ENCODE data around the gene AGTPBP1.

AGTPBP1 gene

DNA sequence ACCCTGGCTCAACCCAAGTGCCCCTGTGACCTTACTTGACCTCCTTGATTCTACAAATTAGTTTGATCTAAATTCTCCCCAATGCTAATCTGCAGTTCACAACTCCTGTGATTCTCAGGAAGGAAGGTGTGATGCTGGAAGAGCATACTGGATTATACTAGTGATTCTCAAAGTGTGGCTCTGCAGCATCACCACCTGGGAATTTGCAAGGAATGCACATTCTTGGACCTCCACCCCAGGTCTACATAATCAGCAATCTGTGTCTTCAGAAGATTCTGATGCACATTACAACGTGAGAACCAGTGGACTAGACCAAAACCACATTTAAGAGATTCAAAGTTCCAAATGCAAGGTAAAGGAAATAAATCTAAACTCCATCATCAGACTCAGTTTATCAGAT is 198.6 kb downstream of the AGTPBP1 start:
- DNase-seq (ENCODE audit: low read depth, low spot score), result peak; percentile 34

DNA sequence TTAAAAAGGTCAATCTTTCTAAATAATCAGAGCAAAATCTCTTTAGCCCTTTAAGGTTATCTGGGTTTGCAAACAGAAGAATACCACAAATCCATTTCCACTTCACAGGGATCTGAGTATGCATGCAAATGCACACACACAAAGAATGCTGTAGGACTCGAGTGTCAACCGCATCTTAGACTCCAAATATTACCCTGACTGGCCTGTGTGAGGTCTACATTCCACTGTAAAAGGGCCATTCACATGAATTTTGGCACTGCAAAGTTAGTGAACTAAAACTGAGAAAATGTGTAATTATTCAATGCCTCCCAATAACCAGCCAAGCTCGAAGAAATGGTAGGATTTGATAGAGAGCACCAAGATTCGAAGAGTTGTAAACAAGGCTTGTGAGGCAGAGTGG is 199.9 kb downstream of the AGTPBP1 start:
- DNase-seq (ENCODE audit: low read depth, low spot score), result no peak

DNA sequence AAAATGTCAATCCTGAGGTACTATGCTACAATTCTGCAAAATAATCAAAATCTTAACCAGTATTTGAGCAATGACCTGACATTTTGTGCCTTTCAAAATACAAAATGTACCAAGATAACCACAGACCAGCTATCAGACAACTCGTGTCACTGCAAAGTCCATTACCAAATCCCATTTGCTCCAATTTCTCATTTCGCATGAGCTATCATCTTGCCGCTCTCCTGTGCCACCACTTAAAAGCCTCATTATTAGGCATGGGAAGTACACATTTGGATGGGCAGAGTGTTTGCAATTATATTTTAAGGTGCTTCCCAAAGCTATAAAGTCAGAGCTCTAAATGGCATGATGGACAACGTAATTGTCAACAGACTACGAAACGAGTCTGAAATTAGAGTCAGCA is 205.2 kb downstream of the AGTPBP1 start:
- no peak for DNase-seq (ENCODE audit: low read depth, low spot score)

DNA sequence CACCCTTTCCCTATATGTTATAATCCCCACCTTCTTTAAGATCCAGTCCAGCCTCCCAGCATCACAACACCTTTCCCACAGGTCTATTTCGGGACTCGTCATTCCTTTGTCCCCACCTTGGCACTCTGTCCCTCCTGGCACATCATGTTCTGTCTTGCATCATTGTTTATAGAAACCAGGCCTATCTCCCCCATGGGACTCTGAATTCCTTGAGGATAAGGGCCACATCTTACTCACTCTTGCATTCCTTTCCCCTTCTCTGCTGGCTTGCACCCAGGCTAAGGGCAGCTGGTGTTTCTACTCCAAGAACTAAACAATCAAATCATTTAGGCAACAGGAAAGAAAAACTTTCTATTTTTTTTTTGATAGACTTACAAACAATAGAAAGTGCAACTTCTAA is 205.7 kb downstream of the AGTPBP1 start:
- DNase-seq (ENCODE audit: low read depth, low spot score), result no peak

DNA sequence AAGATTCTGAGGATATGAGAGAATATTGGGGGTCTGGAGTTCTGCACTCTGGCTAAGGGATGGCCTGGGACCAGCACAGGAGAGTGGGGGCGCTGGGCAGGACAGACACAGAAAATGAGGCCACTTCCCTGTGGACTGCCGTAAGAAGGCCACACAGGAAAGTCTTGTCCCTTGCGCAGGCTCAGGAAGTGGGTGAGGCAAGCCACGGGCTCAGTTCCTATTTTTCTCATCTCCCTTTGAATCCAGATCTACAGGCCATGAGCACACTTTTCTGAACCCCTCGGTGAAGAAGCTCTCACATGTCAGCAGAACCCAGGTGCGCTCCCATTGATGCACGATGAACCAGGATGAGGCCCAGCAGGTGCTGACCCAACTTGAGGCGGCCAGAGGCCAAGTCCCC is 207.4 kb downstream of the AGTPBP1 start:
- no peak for DNase-seq (ENCODE audit: low read depth, low spot score)

DNA sequence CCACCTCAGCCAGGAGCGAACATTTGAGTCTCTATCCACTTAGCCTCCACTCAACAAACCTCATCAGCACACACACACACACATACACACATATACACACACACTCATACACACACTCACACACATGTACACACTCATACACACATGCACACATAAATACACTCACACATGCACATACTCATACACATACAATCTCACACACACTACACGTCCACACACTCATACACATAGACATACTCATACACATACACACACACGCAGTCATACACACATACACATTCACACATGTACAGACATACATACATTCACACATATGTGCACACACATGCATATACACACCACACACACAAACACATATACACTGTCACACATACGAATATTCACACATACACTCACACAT is 208.2 kb downstream of the AGTPBP1 start:
- DNase-seq (ENCODE audit: low read depth, low spot score), result no peak

DNA sequence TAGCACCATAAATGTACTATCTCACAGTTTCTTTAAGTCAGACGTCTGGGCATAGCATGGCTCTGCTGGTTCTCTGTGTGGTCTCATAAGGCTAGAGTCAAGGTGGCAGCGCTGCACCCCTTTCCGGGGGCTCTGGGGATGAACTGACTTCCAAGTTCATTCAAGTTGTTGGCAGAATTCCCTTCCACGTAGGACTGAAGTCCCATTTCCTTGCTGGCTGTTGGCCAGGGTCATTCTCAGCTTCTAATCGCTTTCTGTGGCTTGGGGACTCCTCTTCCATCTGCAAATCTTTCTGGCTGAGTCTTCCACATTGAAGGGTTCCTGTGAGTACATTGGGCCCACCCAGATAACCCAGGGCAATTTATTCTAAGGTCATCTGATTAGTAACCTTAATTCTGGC is 211.0 kb downstream of the AGTPBP1 start:
- no peak for DNase-seq (ENCODE audit: low read depth, low spot score)

DNA sequence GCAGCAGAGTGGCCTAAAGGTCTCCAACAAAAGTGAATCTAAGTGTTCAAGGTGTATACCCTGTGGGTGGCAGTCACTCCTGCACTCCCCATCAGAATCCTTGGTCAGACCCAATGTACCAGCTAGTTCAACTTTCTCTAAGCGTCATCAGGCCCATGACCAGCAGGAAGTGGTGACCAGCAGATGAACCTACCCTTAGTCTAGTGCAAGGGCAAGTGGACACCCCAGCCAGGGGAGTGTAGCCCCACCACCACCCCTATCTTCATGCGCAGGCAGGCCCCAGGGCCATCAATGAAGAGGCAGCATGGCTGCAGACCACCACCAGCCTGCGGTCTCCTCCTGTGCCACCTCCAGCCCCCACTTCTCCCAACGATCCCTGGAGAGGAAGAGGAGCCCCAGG is 213.1 kb downstream of the AGTPBP1 start:
- no peak for DNase-seq (ENCODE audit: low read depth, low spot score)

DNA sequence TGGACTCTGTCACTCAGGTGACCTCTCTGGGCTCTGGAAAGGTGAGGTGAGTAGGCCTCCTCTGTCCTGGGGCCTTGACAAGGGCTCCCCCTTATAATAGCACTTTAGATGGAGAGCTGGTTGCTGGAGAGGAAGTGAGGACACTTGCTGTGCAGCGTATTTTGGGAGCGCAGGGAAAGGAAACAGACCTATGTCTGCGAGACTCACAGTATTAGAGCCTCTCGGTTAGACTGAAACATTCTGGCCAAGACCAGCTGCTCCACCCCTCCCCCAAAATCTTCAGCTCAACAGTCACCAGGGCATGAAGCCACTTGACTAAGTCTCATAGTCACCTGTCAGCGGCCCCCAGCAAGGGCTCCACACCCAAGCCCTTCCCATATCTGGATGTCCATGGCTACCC is 213.6 kb downstream of the AGTPBP1 start:
- DNase-seq (ENCODE audit: low read depth, low spot score), result no peak

DNA sequence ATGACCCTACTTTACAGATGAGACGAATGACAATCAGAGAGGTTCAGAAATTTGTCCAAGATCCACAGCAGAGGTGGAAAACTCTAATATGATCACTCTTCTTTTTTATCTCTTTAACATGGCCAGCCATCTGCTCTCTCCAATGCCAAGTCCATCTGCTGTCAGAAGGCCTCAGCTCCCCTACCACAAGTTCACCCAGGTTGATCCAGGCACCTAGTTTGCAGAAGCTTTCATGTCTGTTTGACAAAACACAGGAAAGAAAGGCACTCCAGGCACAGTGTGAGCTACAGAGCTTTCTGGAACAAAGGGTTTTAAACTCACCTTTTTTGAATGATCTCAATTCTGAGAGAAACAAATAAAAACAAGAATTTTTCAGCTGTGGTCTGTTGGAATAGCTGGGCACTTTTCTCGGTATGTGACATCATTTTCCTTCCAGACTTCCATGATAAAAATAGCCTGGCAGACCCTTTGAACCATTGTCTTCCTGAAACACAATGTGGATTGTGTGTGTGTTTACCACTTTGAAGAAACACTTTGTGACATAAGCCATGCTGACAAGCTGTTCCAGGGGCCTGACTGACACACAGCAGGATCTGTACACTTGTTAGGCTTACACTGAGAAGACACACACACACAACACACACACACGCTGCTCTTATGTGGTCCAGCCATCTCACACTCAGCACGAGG is 214.3 kb downstream of the AGTPBP1 start:
- no peak for DNase-seq (ENCODE audit: low read depth, low spot score)

DNA sequence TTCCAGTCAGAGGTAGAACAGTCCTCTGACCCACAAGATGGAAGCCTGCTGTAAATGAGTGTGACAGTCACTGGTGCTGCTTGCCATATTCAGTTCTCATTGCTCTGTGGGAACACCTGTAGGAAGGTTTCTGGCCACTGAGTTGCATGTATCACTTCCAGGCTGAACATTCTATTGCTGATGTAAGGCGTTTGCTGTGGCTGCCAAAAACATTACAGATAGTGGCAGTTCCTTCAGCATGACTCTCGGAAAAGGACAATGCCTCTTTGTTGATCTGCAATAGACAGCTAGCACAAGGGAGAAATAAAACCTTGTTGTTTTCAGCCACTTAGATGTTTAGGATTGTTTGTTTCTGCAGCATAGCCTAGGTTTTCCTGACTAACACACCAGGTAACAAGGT is 217.2 kb downstream of the AGTPBP1 start:
- DNase-seq (ENCODE audit: low read depth, low spot score), result no peak

DNA sequence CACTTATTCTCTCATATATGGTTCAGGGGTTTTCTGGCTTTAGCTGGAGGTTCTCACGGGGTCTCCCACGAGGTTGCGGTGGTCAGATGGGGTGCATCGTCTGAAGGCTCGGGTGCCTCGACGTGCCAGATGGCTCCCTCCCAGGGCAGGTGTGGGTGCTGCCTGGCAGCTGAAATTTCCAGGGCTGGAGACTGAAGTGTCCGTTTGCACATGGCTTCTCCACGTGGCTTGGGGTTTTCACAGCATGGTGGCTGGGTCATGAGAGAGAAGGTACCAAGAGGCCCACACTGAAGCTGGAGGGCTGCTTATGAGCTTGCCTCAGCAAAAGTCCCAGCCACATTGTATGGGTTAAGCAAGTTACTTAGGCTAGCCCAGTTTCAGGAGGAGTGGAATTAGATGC is 218.6 kb downstream of the AGTPBP1 start:
- no peak for DNase-seq (ENCODE audit: low read depth, low spot score)

DNA sequence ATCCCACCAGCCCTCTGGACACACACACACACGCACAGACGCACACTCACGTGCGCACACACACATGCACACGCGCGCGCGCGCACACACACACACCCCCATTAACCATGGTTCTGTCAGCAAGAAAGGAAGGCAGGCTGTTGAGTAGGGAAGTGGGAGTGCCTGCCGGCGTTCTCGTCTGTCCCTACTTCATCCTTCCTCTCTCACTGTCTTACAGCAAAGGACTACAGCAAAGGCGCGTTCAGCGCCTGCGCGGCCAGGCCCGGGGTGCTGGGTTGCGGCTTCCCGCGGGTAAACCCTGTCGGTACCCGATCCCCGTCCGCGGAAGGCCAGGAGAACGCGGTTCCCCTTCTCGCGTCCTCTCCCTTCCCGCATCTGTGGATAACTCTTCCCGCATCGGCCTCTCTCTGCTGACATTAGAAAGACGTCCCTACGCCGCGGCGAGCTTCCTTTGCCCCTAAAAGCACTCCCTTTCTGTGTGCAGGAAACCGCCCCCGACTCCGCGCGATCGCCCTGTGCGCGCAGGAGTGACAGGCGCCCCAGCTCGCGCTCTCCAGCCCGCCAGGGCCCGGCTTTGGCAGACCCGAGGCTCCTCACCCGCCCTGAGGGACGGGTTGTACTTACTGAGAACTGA is 219.2 kb downstream of the AGTPBP1 start:
- peak; percentile 73 for DNase-seq (ENCODE audit: low read depth, low spot score)

DNA sequence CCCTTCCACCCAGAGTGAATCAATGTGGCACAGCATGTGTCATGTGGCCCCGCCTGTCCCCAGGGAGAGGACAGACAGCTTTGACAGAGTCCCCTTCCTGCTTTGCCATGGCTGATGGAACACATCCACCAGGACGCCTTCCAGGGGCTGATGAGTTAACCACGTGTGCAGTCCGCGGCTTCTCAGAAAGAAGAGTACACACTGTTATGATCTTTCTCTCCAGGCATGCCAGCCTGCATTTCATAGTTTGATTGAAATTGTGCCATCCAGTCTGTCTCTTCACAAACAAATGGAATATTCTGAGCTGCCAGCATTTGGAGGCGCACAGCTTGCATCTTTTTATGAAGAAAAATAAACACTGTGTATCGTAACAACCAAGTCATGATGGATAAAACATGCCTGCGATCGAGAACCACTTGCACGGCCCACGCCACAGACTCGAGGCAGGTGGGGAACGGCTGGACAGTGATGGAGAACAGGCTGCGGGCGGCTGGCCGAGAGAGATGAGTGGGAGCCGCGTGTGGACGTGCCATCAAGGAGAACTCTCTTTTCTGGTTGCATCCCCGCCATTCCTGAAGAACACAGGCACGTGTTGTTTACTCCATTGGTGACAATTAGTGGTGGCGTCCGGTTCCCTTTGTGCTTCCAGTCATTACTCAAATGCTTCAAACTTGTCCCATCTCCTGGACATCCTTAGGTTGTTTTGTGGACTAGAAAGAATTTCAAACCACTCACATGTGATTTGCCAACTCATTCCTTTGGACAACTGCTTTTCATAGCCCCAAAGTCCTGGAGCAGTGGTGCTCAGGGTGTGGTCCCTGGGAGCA is 220.2 kb downstream of the AGTPBP1 start:
- no peak for DNase-seq (ENCODE audit: low read depth, low spot score)

DNA sequence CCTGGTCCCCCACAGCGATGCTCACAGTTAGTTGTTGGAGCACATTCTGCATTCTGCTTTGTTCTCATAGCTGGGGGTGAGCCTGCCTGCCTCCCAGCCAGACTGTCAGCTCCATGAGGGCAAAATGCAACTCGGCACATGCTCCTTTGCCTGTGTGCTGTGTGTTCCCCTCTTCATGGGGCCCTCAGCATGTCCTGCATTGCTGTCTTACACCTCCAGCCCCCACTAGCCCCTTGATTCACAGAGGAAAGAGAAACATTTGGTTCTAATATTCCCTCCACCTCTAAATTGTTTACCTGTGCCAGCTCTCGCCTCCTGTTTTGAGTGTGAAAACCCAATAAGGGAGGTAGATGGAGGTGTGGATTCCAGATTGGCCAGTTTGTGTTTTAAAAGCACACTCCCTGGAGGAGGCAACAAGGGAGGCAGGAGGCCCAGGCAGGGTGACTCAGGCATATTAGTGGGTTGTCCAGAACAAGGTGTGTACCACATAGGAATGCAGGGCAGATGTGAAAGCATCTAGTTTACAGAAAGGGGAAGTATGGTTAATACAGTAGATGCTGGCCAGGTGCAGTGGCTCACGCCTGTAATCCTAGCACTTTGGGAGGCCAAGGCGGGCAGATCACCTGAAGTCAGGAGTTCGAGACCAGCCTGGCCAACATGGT is 224.6 kb downstream of the AGTPBP1 start:
- DNase-seq (ENCODE audit: low read depth, low spot score), result no peak

DNA sequence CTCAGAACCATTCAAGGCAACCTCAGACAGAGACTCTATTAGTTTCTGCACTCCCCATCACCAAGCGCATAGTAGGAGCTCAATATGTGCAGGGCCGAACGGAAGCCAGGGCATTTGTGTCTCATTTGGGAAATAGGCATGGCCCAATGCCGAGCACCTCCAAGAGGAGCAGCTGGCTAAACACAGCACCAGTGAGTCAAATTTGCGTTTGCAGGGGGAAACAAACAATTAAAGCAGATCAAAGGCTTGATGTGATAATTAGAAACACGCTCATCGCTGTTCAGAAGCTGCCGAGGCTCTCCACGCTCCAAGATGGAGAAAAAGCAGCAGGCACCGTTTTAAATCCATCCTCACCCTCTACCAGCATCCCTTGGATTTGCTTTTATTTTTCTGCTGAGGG is 225.3 kb downstream of the AGTPBP1 start:
- DNase-seq (ENCODE audit: low read depth, low spot score), result no peak

DNA sequence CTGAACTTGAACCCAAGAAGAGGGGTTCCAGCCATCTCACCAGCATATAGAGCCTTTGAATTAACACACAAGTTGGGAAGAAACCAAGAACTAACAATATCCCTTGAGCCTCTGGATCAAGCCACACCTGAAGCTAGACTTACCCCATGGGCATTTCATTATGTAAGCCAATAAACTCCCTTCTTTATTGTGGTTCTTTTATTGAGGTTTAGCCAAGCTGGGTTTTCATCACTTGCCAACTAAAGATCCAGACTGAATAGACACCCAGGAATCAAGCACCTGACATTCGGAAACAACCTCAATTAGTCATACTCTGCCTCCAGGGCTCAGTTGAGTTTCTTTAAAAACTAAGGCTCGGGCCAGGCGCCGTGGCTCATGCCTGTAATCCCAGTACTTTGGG is 226.7 kb downstream of the AGTPBP1 start:
- no peak for DNase-seq (ENCODE audit: low read depth, low spot score)

DNA sequence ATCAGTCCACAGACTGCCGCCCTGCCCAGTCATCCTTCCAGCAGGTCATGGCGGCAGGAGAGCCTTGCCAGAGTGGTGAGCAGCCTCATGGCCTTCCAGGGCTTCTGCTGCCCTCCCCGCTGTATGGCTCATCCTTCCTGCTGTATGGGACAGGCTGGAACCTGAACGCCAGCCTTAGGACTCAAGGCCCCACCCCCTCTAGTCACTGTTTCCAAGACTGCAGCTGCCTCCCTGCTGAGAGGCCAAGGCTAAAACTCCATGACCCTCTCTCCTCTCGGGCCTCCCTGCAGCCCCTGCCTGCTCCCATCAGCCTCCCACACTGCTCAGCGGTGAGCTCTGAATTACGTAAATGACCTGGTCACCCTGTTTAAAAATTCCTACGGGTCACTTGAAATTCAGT is 227.5 kb downstream of the AGTPBP1 start:
- peak; percentile 45 for DNase-seq (ENCODE audit: low read depth, low spot score)

DNA sequence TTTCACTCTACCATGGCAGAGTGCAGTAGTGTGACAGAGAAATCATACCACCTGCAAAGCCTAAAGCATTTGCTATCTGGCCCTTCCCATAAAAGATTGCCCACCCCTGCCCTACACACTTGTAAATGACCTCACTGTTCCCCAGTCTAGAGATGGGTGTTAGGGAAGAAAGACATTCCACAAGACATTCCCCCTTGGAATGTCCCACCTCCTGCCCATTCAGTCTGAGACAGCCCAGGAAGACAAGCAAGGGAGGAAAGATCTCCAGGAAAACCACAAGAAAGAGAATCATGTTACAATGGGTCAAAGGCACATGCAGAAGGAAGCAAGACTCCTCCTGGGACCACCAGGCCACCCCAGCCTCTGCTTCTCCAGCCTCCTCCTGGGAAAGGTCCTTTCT is 230.0 kb downstream of the AGTPBP1 start:
- peak; percentile 31 for DNase-seq (ENCODE audit: low read depth, low spot score)

DNA sequence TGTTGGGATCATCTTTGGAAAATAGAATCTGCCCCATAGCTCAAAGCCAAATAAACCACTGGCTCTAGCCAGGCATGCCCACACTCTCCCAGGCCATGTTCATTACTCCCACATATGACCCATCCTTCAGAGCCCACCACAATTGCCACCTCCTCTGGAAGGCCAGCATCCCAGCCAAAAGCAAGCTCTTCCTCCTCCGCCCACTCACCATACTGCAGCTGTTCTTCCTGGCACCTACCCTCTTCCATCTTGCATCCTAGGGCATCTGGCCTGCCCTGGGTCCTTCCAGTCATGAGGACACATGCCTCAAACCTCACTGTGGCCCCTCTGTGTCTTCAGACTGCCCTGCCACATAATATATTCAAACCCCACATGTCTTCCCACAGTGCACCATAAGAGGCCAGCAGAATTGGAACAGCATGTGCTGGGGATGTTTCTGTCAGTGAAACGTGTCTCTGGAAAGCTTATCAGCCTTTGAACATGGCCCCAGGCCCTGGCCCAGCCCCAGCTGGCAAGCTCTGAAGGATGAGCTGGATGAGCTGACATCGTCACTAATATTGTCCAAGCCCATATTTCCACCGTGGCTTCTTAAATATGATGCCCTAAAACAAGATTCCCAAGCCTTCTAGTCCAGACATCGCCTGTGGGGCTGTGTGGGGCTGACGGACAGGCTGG is 230.8 kb downstream of the AGTPBP1 start:
- no peak for DNase-seq (ENCODE audit: low read depth, low spot score)

DNA sequence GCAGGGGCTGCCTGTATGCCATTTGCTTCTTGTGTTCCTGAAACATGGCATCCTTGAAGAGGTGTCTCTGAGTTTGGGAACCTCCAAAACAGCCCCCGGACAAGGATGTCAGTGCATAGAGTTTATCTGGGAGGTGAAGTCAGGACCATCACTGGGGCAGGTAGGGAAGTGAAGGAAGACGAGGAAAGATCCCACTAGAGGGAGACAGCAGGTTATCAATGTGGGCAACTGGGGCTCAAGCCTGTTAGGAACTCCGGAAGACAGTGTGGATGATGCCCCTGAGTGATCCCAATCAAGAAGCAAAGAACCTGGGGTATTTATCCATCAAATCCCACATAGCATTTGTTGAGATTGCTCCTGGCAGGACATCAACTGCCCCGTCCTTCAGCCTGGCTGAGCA is 233.1 kb downstream of the AGTPBP1 start:
- DNase-seq (ENCODE audit: low read depth, low spot score), result peak; percentile 39

DNA sequence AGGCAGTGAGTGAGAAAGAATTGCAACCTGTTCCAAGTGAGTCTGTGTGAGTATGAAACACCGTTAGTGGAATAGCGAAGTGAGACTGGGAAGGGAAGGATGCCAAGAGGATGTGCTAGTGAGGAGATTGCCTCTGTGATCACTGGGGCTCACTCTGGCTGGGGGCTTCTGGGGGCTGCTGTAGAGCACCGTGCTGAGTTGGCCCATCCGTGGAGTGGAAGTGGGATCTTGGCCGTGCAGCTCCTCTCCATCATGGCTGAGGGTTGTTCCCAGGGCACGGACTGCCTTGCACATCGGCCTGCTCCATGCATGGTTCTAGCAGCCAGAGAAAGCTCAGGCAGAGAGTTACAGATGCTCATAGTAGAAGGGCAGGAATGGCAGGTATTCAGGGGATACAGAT is 236.1 kb downstream of the AGTPBP1 start:
- DNase-seq (ENCODE audit: low read depth, low spot score), result no peak
